Measurements from ENCODE around the gene KIF12.

Gene KIF12

GRCh38 chr9:114072184-114073140 is 26.6 kb downstream of the KIF12 start:
- no peak overlapping the region for H3K27ac ChIP-seq (ENCODE audit: low read depth, low read length)
- H3K4me3 ChIP-seq (ENCODE audit: low read length): no peak overlapping the region
- H3F3A ChIP-seq (ENCODE audit: control insufficient read depth, insufficient read depth): no peaks in the 10 kb centered on the region
- H3K79me2 ChIP-seq (ENCODE audit: control insufficient read depth, low read length): no peaks in the 10 kb centered on the region
- peaks cover 6% of the 10 kb centered on the region; the same call in 1 of the 2 replicates for H3K27me3 ChIP-seq (ENCODE audit: control insufficient read depth, low read length)
- H3K4me2 ChIP-seq (ENCODE audit: low read length): no peak overlapping the region
- H3K9me3 ChIP-seq (ENCODE audit: control insufficient read depth, insufficient read depth, low read length): no peaks in the 10 kb centered on the region
- H3K9me2 ChIP-seq (replicated peaks; ENCODE audit: control insufficient read depth, low read length): no peaks in the 10 kb centered on the region
- no peaks in the 10 kb centered on the region for H4K20me1 ChIP-seq (ENCODE audit: control insufficient read depth, insufficient read depth, low read depth, low read length)
- H3K36me3 ChIP-seq (ENCODE audit: control insufficient read depth, low read length): no peaks in the 10 kb centered on the region
- no peaks in the 10 kb centered on the region for H3K4me1 ChIP-seq (ENCODE audit: control insufficient read depth, low read length)
- TF ChIP-seq CTCF (IDR thresholded peaks at IDR 0.05; ENCODE audit: low read depth, low read length, poor library complexity, severe bottlenecking) (no peak), EZH2phosphoT487 (IDR thresholded peaks at IDR 0.05; ENCODE audit: borderline replicate concordance, low read length) (no peak)

GRCh38 chr9:114071197-114071795 is 27.8 kb downstream of the KIF12 start:
- no peak overlapping the region for H3K4me3 ChIP-seq (ENCODE audit: low read length)
- H3K4me2 ChIP-seq (ENCODE audit: low read length): no peak overlapping the region
- no peaks in the 10 kb centered on the region for H3K9me2 ChIP-seq (replicated peaks; ENCODE audit: control insufficient read depth, low read length)
- no peak overlapping the region for H3K27ac ChIP-seq (ENCODE audit: low read depth, low read length)
- H3F3A ChIP-seq (ENCODE audit: control insufficient read depth, insufficient read depth): no peaks in the 10 kb centered on the region
- H3K9me3 ChIP-seq (ENCODE audit: control insufficient read depth, insufficient read depth, low read length): no peaks in the 10 kb centered on the region
- no peaks in the 10 kb centered on the region for H3K79me2 ChIP-seq (ENCODE audit: control insufficient read depth, low read length)
- peaks cover 6% of the 10 kb centered on the region; the same call in 1 of the 2 replicates for H3K27me3 ChIP-seq (ENCODE audit: control insufficient read depth, low read length)
- no peaks in the 10 kb centered on the region for H3K4me1 ChIP-seq (ENCODE audit: control insufficient read depth, low read length)
- TF ChIP-seq CTCF (IDR thresholded peaks at IDR 0.05; ENCODE audit: low read depth, low read length, poor library complexity, severe bottlenecking): no peak
- TF ChIP-seq EZH2phosphoT487 (IDR thresholded peaks at IDR 0.05; ENCODE audit: borderline replicate concordance, low read length): no peak
- no peaks in the 10 kb centered on the region for H4K20me1 ChIP-seq (ENCODE audit: control insufficient read depth, insufficient read depth, low read depth, low read length)
- H3K36me3 ChIP-seq (ENCODE audit: control insufficient read depth, low read length): no peaks in the 10 kb centered on the region

- no peak overlapping the region for H3K4me3 ChIP-seq (ENCODE audit: low read length)
- H3K36me3 ChIP-seq (ENCODE audit: control insufficient read depth, low read length): no peaks in the 10 kb centered on the region
- no peaks in the 10 kb centered on the region for H3K9me2 ChIP-seq (replicated peaks; ENCODE audit: control insufficient read depth, low read length)
- H4K20me1 ChIP-seq (ENCODE audit: control insufficient read depth, insufficient read depth, low read depth, low read length): no peaks in the 10 kb centered on the region
- H3F3A ChIP-seq (ENCODE audit: control insufficient read depth, insufficient read depth): no peaks in the 10 kb centered on the region
- peaks cover 8% of the 10 kb centered on the region; the same call in 1 of the 2 replicates for H3K27me3 ChIP-seq (ENCODE audit: control insufficient read depth, low read length)
- H3K4me2 ChIP-seq (ENCODE audit: low read length): no peak overlapping the region
- no peaks in the 10 kb centered on the region for H3K4me1 ChIP-seq (ENCODE audit: control insufficient read depth, low read length)
- no peaks in the 10 kb centered on the region for H3K9me3 ChIP-seq (ENCODE audit: control insufficient read depth, insufficient read depth, low read length)
- TF ChIP-seq EZH2phosphoT487 (IDR thresholded peaks at IDR 0.05; ENCODE audit: borderline replicate concordance, low read length) (no peak), CTCF (IDR thresholded peaks at IDR 0.05; ENCODE audit: low read depth, low read length, poor library complexity, severe bottlenecking) (no peak)
- no peaks in the 10 kb centered on the region for H3K79me2 ChIP-seq (ENCODE audit: control insufficient read depth, low read length)
- H3K27ac ChIP-seq (ENCODE audit: low read depth, low read length): no peak overlapping the region
Measured at GRCh38 chr9:114070188-114071103, 28.6 kb downstream of the KIF12 start.
